Measurements from ENCODE around the gene SEMA3A.

GRCh38 chr7:84055904-84056605, 138.5 kb downstream of the SEMA3A start:
- no peak for TF ChIP-seq CTCF (IDR thresholded peaks at IDR 0.05)
- TF ChIP-seq EZH2phosphoT487 (IDR thresholded peaks at IDR 0.05), result no peak
- TF ChIP-seq EZH2 (IDR thresholded peaks at IDR 0.05), result no peak
